ENCODE measurements around the gene SLC25A27.

Gene SLC25A27

DNA sequence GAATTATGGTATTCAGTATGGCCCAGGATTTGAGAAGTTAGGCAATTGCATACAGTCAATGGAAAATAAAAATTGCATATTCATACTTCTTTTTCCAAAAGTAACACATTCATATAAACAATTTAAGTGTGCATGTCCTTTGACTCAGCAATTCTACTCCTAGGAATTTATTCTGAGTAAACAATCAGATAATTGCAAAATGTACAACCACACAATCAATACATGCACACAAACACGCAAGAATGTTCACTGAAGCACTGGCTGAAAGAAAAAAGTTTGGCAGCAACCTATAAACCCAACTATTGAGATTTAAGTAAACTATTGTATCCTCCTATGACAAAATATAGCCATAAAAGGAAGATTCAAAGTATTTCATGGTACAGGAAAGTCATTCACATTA lies 1.8 kb upstream of the SLC25A27 start:
- no peak for DNase-seq (ENCODE audit: low read depth)

GRCh38 chr6:46651816-46652215 lies 959 bp upstream of the SLC25A27 start:
- DNase-seq (ENCODE audit: low read depth): no peak

DNA sequence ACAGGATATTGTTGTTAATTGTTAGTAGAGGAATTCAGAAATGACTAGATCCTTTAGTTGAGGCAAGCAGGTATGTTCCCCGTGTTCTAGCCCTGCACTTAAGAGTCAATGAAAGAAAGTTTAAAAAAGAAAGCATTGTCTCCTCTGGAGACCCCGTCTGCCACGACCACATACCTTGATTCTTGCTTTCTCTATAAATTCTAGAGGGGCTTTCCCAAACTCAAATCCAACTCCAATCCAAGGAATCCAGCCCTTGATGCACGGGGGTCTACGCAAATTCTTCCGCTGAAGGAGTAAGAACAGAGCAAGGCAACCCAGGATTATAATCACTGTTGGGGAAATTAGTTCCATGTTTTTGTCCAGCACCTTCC lies 558 bp upstream of the SLC25A27 start:
- no peak for DNase-seq (ENCODE audit: low read depth)

DNA sequence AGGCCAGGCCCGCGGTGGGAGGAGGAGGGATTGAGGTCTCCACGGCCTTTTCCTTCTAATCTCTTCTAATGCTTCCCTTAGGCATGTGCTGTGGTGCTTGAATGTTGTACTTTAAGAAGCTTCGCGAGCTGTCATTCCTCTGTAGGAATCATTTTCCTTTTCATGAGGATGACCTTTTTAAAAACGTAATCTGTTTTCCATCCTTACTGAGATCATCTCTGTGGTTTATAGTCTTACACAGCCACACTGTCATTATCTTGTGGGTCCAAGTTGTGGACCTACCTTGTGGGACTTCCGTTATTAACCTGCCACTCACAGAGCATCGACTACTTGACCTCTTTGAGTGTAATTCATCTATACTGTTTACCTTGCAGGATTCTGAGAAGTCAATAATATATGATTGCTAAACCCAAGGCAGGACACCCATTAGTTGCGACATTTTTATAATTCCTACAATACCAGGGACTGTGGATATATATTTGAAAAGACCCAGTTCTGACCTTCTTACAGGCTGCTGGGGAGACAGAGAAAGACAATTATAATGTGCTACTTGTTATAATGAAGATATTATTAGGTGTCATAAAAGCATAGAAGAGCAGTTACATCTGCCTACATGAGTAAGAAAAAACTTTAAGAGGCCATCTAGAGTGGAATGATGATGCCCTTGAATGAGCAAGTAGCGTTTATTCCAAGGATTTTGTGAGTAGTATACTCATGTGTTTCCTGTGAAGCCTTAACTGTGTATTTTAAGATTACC lies 842 bp downstream of the SLC25A27 start:
- no peak for DNase-seq (ENCODE audit: low read depth)

DNA sequence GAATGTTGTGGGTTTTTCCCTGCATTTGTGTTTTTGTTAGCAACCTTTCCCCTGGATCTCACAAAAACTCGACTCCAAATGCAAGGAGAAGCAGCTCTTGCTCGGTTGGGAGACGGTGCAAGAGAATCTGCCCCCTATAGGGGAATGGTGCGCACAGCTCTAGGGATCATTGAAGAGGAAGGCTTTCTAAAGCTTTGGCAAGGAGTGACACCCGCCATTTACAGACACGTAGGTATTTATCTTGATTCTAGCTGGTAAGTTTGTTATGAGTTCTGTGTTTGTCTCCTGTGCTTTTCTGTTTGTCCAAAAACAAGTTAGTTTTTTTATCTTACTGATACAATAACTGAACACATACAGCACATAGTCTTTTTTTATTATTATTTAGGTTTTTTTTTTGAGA lies 3.0 kb downstream of the SLC25A27 start:
- DNase-seq (ENCODE audit: low read depth): no peak

DNA sequence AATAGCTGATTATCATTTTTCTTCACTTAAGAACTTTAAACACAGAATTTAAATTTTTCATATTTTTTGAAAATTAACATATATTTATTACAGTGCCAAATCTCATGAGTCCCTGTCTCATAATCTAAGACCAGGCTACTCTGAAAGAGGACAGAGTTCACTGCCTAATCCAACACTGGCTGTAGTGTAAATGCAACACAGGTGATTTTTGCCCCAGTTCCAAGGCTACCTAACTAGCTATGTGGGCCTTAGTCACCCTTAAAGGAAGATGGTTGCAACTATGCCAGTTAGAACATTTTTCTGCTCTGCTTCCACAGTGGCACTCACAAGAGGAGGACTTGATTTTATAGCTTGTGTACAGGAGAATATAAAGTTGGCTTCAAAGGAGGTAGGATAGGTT lies 4.9 kb downstream of the SLC25A27 start:
- no peak for DNase-seq (ENCODE audit: low read depth)

- no peak for DNase-seq (ENCODE audit: low read depth)
These were observed 8.7 kb downstream of the SLC25A27 start for GRCh38 chr6:46661483-46661882.

DNA sequence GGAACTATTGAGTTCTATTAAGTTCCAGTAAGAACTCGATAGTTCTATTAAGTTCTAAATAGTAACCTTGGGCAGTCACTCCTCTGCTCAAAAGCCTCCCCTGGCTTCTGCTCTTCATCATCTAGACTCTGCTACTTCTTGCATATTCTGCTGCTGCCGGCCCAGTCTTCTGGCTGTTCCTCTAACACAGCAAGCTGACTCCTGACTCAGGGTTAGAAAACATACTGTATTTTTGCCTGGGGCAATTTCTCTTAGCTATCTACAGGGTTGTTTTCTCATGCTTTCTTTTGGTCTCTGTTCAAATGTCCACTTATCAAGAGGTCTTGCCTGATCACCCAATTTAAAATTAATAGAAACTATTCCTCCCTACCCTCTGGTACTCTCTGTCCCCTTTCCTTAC lies 14.6 kb downstream of the SLC25A27 start:
- no peak for DNase-seq (ENCODE audit: low read depth)

- no peak for DNase-seq (ENCODE audit: low read depth)
These were observed 21.6 kb downstream of the SLC25A27 start for GRCh38 chr6:46674410-46674809.

- no peak for DNase-seq (ENCODE audit: low read depth)
These were observed 24.0 kb downstream of the SLC25A27 start for GRCh38 chr6:46676604-46677313.

- no peak for DNase-seq (ENCODE audit: low read depth)
These were observed 24.5 kb downstream of the SLC25A27 start for GRCh38 chr6:46677314-46677654.

- no peak for DNase-seq (ENCODE audit: low read depth)
These were observed 32.0 kb downstream of the SLC25A27 start for GRCh38 chr6:46684771-46685170.

GRCh38 chr6:46687619-46688097 lies 34.9 kb downstream of the SLC25A27 start, which contains the start of gene TDRD6:
TDRD6 (plus strand) TSS chr6:46687885; CDS start chr6:46688129, 244 bp downstream.
- DNase-seq (ENCODE audit: low read depth): no peak

DNA sequence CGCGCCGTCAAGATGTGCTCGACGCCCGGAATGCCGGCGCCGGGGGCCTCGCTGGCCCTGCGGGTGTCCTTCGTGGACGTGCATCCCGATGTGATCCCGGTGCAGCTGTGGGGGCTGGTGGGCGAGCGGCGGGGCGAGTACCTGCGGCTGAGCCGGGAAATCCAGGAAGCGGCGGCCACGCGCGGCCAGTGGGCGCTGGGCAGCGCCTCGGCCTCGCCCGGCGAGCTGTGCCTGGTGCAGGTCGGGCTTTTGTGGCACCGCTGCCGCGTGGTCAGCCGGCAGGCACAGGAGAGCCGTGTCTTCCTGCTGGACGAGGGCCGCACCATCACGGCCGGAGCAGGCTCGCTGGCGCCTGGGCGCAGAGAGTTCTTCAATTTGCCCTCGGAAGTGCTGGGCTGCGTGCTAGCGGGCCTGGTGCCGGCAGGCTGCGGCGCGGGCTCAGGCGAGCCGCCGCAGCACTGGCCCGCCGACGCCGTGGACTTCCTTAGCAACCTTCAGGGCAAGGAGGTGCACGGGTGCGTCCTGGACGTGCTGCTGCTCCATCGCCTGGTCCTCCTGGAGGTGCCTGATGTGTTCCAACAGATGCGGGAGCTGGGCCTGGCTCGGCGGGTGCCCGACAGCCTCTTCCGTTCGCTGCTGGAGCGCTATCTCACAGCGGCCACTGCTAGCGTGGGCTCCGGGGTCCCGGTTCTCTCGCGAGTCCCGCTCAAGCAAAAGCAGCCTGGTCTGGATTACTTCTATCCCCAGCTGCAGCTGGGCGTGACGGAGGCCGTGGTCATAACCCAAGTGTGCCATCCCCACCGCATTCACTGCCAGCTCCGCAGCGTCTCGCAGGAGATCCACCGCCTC lies 35.6 kb downstream of the SLC25A27 start:
- no peak for DNase-seq (ENCODE audit: low read depth)

DNA sequence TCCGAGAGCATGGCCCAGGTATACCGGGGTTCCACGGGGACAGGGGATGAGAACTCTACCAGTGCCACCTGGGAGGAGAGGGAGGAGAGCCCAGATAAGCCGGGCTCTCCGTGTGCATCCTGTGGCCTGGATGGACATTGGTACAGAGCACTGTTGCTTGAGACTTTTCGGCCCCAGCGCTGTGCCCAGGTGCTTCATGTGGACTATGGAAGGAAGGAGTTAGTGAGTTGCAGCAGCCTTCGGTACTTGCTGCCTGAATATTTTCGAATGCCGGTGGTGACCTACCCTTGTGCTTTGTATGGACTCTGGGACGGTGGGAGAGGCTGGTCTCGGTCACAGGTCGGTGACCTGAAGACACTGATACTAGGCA lies 36.2 kb downstream of the SLC25A27 start:
- no peak for DNase-seq (ENCODE audit: low read depth)

GRCh38 chr6:46689657-46690056 lies 36.9 kb downstream of the SLC25A27 start:
- DNase-seq (ENCODE audit: low read depth): no peak

- no peak for DNase-seq (ENCODE audit: low read depth)
These were observed 37.5 kb downstream of the SLC25A27 start for GRCh38 chr6:46690141-46690755.

DNA sequence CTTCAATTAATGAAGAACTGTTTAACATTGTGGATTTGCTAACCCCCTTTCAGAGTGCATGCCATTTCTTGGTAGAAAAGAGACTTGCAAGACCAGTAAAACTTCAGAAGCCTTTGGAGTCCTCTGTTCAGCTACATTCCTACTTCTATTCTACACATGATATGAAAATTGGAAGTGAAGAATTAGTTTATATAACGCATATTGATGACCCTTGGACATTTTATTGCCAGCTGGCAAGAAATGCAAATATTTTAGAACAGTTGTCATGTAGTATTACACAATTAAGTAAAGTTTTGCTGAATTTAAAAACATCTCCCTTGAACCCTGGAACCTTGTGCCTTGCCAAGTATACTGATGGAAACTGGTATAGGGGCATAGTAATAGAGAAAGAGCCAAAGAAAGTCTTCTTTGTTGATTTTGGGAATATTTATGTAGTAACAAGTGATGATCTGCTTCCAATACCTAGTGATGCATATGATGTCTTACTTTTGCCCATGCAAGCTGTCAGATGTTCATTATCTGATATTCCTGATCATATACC lies 38.2 kb downstream of the SLC25A27 start:
- no peak for DNase-seq (ENCODE audit: low read depth)

DNA sequence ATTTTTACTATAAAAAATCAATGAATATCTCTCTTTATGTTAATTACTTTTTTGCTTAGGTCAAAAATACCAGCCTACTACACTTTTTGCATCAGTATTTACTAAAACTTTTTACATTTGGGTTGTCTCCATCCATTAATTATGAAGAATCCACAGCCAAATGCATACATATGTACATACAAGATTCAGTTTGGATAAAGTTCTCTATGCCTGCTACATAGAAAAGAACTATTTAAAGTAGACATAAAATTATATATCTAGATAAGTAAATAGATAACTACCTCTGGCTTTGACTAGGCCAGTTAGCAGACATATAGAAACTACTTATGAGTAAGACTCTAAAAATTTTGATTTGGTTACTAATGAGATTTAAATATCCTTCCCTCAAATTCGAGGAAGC lies 47.2 kb downstream of the SLC25A27 start:
- no peak for DNase-seq (ENCODE audit: low read depth)

- DNase-seq (ENCODE audit: low read depth): no peak
These were observed 51.8 kb downstream of the SLC25A27 start for GRCh38 chr6:46704562-46704961.

- no peak for DNase-seq (ENCODE audit: low read depth)
These were observed 53.7 kb downstream of the SLC25A27 start for GRCh38 chr6:46706464-46706863.

- DNase-seq (ENCODE audit: low read depth): no peak
These were observed 58.7 kb downstream of the SLC25A27 start for GRCh38 chr6:46711491-46711890.
